Panc1 (cell line): ENCODE results near the gene PRRT4. TPM values are rescaled to one million over a fixed set of nuclear protein-coding genes. Genes with fewer than 3 reads are reported as not detected.

Experiments used
- ATAC-seq: fragments of 200-7000 bp; cut with Tn5 transposase; 2 replicates; pipeline ENCODE4 v1.9.1; 2020; ENCODE audit warnings: mild to moderate bottlenecking, moderate library complexity
- BruUV-seq: library from RNA; stranded (reverse); fragments of 400-500 nt; replicated peaks from 2 replicates; lab custom pipeline; 2021; lab: Mats Ljungman, UMichigan
- CTCF ChIA-PET: fragments of 300-600 bp; sonication (Branson Sonifier 250); formaldehyde crosslinking; loops from one replicate; lab custom pipeline; 2022; ENCODE audit warnings: antibody characterized with exemption; lab: Charles Lee
- POLR2A ChIA-PET: fragments of 300-600 bp; sonication (Branson Sonifier 250); formaldehyde crosslinking; loops from one replicate; lab custom pipeline; 2022; ENCODE audit warnings: antibody characterized with exemption; lab: Charles Lee
- DNase-seq: peaks from one replicate; pipeline ENCODE4 v3.0.0-alpha.2; 2010; ENCODE audit warnings: low read depth, low spot score
- H3K27ac ChIP-seq: 2 replicates; pipeline ENCODE4 v1.5.1; 2011; ENCODE audit warnings: mild to moderate bottlenecking, low read length, inconsistent platforms
- H3K27me3 ChIP-seq: fragments of 200-500 bp; sonication (Bioruptor generic); 2 replicates; pipeline ENCODE4 v1.6.0; 2014; ENCODE audit warnings: low read length, inconsistent platforms; ENCODE audit not compliant: control insufficient read depth, insufficient read depth
- H3K36me3 ChIP-seq: fragments of 200-500 bp; sonication (Bioruptor generic); 2 replicates; pipeline ENCODE4 v1.5.1; 2014; ENCODE audit warnings: inconsistent platforms, mild to moderate bottlenecking, low read length, moderate library complexity; ENCODE audit not compliant: control insufficient read depth, insufficient read depth
- H3K4me1 ChIP-seq: 2 replicates; pipeline ENCODE4 v1.5.1; 2011; ENCODE audit warnings: inconsistent platforms, mild to moderate bottlenecking, low read length, moderate library complexity; ENCODE audit not compliant: control insufficient read depth, insufficient read depth
- H3K4me3 ChIP-seq, 2 experiments: 2 replicates each; pipeline ENCODE4 v1.5.1; 2011 to 2012; ENCODE audit warnings: low read depth in 2 of 2, low read length in 2 of 2, mild to moderate bottlenecking in 2 of 2, inconsistent platforms in 1 of 2, moderate library complexity in 1 of 2
- H3K9me3 ChIP-seq: fragments of 200-500 bp; sonication (Bioruptor generic); 2 replicates; pipeline ENCODE4 v1.5.1; 2014; ENCODE audit warnings: low read depth, mild to moderate bottlenecking, inconsistent platforms, low read length, moderate library complexity; ENCODE audit not compliant: control insufficient read depth, insufficient read depth
- POLR2AphosphoS5 ChIP-seq: IDR thresholded peaks from 2 replicates; pipeline ENCODE4 v1.6.1; 2012; ENCODE audit warnings: mild to moderate bottlenecking, low read depth, low read length, moderate library complexity
- REST ChIP-seq, 2 experiments: IDR thresholded peaks; 2 replicates each; pipeline ENCODE4 v1.6.1; 2011 to 2012; ENCODE audit warnings: low read depth in 2 of 2, control low read depth in 1 of 2, low read length in 1 of 2, mild to moderate bottlenecking in 1 of 2, moderate library complexity in 1 of 2; ENCODE audit not compliant: insufficient read depth in 1 of 2
- SIN3A ChIP-seq: IDR thresholded peaks from 2 replicates; pipeline ENCODE4 v1.6.1; 2012; ENCODE audit warnings: low read depth, mild to moderate bottlenecking, low read length, moderate library complexity, borderline replicate concordance; ENCODE audit not compliant: insufficient read depth
- TCF7L2 ChIP-seq: IDR thresholded peaks from 2 replicates; pipeline ENCODE4 v1.6.1; 2011; ENCODE audit warnings: mild to moderate bottlenecking, low read depth, low read length, inconsistent platforms
- in situ Hi-C: cut with HindIII; loops from 2 replicates; pipeline ENCODE4 v1.10.0; 2016; ENCODE audit warnings: low sequenced_read_pairs, low pct_unique_long_range_greater_than_20kb
- intact Hi-C: fragments of 100-400 bp; cut with micrococcal nuclease; formaldehyde crosslinking; loops from one replicate; pipeline ENCODE4 v1.10.0; 2022; ENCODE audit not compliant: unreplicated experiment
- total RNA-seq: library from RNA; stranded (reverse); gene quantifications from one replicate; pipeline ENCODE4 v1.2.1, GENCODE V29; 2021; ENCODE audit not compliant: unreplicated experiment
- TF ChIP-seq, protein P1 (sequence below): fragments of 450-650 bp; IDR thresholded peaks from 2 replicates; pipeline ENCODE4 v1.5.1; 2017; ENCODE audit warnings: mild to moderate bottlenecking

The PRRT4 gene
- total RNA-seq, 1 experiment from 2014 or later: 0.77 TPM

- intact Hi-C loops: loop anchor here (2.0 kb wide), 1 partner anchor 29 kb away; no protein-coding TSS in a partner anchor
- DNase-seq: peak; percentile 45
- in situ Hi-C loops: no loop called here
Measured at GRCh38 chr7:128398016-128398840, 36.7 kb upstream of the PRRT4 start.

DNA sequence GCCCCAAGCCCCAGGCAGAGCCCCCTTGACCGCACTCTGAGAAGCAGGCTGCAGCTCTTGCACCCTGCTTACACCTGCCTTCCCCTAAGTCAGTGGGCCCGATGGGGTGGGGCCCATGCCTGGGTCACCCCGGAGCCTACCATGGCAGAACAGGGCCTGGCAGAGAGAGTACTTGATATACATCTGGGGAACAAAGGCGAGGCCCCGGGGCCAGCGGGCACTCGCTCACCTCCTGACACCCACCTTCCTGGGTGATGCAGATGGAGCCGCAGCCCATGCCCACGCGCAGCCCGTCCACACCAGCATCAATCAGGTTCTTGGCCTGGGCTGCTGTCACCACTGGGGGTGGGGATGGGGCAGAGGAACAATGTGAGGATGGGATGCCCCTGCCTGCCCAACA, 34.9 kb upstream of the PRRT4 start:
- H3K4me3 ChIP-seq: no peak overlapping the region
- H3K27me3 ChIP-seq: no peaks in the 10 kb centered on the region
- no peaks in the 10 kb centered on the region for H3K9me3 ChIP-seq
- ChIA-PET CTCF (interaction anchor here (0.7 kb wide), 1 partner anchor 23 kb away, joined by 5 read pairs; no protein-coding TSS in a partner anchor), POLR2A (no interaction called here)
- peaks cover 12% of the 10 kb centered on the region; the same call in 1 of the 2 replicates for H3K36me3 ChIP-seq
- intact Hi-C loops (no loop called here), in situ Hi-C loops (no loop called here)
- H3K4me1 ChIP-seq: no peaks in the 10 kb centered on the region
- H3K27ac ChIP-seq: no peak overlapping the region
- BruUV-seq: no TSS peak
- no peak for TF ChIP-seq TCF7L2
- no peak for TF ChIP-seq SIN3A
- no peak for TF ChIP-seq POLR2AphosphoS5
- TF ChIP-seq, protein P1, sequence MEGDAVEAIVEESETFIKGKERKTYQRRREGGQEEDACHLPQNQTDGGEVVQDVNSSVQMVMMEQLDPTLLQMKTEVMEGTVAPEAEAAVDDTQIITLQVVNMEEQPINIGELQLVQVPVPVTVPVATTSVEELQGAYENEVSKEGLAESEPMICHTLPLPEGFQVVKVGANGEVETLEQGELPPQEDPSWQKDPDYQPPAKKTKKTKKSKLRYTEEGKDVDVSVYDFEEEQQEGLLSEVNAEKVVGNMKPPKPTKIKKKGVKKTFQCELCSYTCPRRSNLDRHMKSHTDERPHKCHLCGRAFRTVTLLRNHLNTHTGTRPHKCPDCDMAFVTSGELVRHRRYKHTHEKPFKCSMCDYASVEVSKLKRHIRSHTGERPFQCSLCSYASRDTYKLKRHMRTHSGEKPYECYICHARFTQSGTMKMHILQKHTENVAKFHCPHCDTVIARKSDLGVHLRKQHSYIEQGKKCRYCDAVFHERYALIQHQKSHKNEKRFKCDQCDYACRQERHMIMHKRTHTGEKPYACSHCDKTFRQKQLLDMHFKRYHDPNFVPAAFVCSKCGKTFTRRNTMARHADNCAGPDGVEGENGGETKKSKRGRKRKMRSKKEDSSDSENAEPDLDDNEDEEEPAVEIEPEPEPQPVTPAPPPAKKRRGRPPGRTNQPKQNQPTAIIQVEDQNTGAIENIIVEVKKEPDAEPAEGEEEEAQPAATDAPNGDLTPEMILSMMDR: no peak
- TF ChIP-seq REST (IDR thresholded peaks at IDR 0.05; ENCODE audit: insufficient read depth in 1 of 2, low read depth in 2 of 2, low read length in 1 of 2): no peak
- ATAC-seq (no peak), DNase-seq (no peak)

More at GRCh38 chr7:128398016-128398840, 36.7 kb upstream of the PRRT4 start:
- CTCF ChIA-PET: interaction anchor here (0.7 to 2.0 kb wide), 5 partner anchors 19 to 62 kb away, joined by 3 to 10 read pairs (median 5); no protein-coding TSS in a partner anchor
- Histone ChIP-seq H3K36me3 (peaks cover 12% of the 10 kb centered on the region; the same call in 1 of the 2 replicates), H3K4me1 (no peaks in the 10 kb centered on the region), H3K27ac (no peak overlapping the region), H3K27me3 (no peaks in the 10 kb centered on the region), H3K4me3 (no peak overlapping the region), H3K9me3 (no peaks in the 10 kb centered on the region)
- no TSS peak for BruUV-seq
- POLR2A ChIA-PET: no interaction called here
- TF ChIP-seq TCF7L2: no peak
- TF ChIP-seq, protein P1: peak; percentile 97
- ATAC-seq: peak; percentile 89
